GM21737 (cell line): ENCODE results near the gene TOR1B.

Experiments used
- ATAC-seq: cut with Tn5 transposase; IDR thresholded peaks from one replicate; pipeline ENCODE4 v1.9.1; 2021; ENCODE audit warnings: mild to moderate bottlenecking, moderate library complexity; ENCODE audit not compliant: unreplicated experiment

TOR1B gene

DNA sequence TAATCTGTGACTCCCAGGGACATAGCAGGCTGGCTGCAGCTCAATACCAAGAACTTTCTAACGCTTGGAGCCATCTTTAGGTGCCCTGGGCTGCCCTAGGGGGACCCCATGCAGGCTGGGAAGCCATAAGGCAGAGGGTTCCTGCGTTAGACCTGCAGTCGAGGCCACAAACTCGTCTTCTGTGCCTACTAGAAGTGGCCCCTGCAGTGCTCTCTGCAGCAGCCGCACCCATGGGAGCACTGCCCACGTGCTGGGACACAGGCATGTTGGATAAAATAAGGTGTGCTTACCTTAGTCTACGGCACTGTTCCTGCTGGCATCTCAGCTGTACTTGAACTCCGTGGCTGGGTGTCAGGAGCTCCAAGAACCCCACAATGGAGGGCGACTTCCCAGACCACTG is 9.4 kb downstream of the TOR1B start:
- no peak for ATAC-seq

DNA sequence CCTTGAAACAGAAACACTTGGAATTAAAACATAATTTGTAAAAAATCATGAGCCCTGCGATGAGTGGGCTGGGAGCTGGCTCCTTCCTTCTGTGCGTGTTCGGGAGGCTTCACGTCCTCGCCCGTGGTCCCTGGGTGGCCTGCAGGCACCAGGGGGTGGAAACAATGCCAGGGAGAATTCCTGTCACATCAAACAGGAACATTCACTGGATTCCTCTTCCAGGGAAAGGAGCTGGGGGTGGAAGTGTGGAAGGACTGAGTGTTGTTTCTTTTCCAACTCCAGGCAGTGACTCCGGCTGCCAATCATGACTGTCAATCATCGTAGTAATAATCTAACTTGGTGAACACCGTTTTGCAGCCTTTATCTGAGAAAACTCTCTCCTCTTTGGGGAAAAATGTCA is 10.7 kb downstream of the TOR1B start:
- ATAC-seq, result no peak

DNA sequence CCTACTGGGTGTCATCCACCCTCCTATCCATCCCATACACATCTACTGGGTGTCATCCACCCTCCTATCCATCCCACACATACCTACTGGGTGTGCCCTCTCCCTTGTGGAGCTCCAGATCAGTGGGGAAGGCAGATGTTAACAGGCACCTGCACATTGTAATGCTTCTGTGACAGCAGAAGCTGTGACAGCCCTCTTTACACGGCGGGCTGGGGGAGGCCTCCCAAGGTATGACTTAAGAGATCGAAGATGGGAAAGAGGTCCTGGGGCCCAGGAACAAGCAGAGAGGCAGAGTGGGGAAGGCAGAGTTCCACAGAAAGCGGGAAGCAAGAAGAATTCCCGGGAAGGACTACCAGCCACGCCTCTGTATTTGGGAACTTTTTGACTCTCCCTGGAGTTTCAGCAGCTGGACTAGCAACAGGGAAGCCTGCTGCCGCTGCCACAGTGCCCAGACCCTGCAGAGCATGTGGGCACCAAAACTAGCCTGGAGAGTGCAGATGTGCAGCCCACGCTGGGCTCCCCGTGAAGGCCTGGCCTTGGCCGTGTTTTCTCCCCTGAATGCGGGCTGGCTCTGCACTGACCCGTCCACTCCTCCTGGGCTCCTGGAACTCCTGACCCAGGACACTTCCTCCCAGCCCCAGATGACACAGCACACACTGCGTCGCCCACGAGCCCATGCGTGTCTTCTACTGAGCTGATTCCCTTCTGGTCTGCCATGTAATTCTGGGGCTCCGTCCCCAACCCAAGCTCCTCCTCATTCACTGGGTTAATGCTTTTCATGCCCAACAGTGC is 11.6 kb downstream of the TOR1B start:
- no peak for ATAC-seq

DNA sequence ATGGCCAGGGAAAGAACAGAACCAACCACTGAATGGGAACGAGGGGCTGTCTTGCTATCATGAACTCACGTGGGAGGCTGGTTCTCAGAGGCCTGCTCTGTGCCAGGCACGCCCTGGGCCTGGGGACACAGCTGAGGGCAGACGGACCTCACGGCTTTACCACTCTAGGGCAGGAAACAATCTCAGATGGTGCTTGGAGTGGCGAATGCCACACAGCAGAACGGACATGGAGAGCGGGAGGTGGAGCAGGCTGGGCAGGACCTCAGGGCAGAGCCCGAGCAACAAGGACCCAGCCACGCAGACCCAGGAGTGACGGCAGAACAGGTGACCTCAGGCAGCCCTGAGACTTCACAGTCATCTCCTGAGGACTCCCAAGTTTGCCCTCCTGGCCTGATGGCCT is 12.3 kb downstream of the TOR1B start:
- no peak for ATAC-seq

DNA sequence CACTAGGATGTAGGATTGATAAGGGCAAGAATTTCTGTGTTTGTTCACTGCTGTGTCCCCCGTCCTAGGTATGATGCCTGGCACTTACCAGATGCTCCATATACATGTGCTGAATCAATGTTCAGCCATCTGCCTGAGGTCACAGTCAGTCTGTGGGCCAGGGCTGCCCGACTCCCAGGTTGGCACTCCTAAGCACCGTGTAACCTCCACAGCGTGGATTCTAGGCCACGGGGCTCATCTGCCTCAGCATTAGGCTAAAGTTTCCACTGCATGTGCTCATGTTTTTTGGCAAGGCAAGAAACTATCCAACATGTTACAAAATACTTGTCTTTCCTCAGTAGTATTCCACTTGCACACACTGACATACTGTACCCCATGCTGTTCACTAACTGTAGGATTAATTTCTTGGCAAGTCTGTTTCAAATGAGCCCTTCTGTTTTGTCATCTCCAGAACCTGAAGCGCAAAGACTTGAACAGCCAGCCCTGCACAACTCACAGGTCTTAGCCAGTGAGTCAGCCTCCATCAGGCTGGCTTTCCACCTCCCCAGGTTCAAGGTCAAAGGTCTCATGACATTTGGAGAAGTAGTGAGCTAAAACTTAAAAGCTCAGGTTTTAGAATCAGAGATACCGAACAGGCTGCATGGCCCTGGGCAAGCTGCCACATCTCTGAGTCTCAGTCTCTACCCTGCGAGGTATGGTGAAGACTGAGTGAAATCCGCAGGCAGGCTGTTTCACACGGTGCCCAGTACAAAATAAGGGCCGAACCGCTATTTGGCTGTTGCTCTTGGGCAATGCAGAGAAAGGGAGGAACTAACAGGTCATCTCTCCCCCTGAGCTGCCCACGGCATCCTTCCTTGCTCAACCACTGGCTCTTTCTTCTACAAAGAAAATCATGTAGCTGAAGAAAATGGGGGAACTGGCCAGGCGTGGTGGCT is 13.8 kb downstream of the TOR1B start:
- no peak for ATAC-seq

DNA sequence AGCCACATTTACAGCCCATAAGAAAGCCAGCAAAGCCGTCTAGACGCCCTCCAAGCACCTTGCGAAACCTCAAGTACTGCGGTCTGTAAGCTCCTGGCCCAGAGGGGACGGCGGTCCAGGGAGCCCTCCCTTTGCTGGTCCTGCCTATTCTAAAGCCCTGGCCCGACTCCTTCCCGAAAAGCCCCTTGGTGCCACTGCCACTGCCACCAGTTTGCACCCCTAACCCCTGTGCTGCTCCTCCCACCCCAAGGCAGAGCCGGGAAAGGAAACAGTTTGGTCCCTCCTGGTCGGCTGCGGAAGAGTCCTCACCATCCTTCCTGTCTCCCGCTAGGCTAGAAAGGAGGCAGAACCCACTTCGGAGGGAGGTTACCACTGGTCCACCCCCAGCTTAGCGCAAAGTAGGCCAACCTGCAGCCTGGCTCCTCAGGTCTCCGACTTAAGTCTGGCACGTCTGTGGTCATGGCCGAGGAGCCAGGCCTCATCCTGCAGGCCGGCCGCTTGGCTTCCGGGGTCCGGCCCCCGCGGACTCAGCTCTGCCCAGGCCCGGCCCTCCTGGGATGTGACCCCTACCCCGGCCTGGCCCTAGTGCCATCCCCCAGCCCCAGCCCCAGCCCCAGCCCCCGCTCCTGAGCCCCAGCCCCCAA is 20.0 kb downstream of the TOR1B start:
- ATAC-seq, result no peak

DNA sequence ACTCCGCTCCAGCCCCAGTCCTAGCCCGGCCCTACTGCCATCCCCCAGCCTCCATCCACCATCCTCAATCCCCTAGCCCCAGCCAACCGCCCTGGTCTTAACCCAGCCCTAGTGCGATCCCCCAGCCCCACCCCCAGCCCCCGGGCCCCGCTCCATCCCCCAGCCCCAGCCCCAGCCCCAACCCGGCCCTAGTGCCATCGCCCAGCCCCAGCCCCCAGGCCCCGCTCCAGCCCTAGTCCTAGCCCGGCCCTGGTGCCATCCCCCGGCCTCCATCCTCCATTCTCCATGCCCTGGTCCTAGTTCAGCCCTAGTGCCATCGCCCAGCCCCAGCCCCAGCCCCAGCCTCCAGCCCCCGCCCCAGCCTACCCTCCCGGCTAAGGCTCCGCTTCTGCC is 20.6 kb downstream of the TOR1B start:
- no peak for ATAC-seq

DNA sequence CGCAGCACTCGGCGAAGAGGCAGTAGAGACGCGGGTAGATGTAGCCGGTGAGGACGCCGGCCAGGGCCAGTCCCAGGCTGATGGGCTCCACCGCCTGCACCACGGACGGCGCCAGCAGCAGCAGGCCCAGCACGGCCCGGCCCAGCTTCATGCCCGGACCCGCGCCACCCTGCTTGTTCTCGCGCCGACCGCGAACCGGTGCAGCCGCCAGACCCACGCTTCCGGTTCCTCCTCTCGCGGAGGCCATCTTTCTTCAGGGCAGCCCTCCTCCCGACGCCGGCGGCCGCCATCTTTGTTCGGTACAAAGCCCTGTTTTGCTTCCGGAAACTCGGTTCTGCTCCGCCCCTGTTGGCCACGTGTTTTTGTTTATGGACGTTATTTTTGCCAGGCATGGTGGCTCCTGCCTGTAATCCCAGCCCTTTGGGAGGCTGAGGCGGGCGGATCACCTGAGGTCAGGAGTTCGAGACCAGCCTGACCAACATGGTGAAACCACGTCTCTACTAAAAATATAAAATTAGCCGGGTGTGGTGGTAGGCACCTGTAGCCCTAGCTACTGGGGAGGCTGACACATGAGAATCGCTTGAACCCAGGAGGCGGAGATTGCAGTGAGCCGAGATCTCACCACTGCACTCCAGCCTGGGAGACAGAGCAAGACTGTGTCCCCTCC is 21.1 kb downstream of the TOR1B start, which contains the start of gene TOR1A:
Gene TOR1A (minus strand): TSS at position 202 of the 667 bp plus-strand sequence. CDS start 51 bp downstream, at position 151.
- peak; percentile 79 for ATAC-seq

DNA sequence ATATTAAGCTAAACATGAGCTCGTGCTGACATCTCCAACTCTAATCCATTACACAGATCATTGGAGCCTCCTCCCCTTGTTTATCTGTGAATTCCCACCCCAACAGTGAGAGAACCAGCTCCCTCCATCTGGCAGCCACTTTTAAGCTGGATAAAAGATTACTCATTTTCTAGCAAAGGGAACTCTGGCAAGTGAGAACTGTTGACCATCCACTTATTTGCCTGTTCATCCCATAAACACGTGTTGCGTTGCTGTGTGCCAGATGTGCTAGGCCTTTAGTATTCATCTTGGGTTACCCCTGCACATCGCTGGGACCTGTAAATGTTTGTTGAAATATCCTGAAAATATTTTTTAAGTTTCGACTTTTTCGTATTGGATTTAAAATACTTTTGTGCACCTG is 23.4 kb downstream of the TOR1B start:
- ATAC-seq, result no peak

DNA sequence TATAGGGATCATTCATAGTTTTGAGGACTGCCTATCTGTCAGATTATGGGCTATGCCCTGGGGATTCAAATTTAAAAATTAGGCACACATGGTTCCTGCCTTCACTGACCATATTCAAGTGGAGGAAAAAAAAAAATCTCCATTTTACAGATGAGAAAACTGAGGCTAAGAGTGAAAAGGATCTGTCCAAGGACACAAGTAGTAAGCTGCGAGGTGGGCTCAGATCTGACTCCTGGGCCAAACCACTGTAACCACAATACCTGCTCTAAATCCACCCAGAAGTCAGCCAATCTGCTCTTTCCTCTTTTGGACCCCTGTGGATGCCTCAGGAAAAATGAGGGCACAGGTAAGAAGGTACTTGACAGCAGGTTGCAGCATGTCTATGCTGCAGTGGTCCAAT is 23.8 kb downstream of the TOR1B start:
- ATAC-seq, result no peak

DNA sequence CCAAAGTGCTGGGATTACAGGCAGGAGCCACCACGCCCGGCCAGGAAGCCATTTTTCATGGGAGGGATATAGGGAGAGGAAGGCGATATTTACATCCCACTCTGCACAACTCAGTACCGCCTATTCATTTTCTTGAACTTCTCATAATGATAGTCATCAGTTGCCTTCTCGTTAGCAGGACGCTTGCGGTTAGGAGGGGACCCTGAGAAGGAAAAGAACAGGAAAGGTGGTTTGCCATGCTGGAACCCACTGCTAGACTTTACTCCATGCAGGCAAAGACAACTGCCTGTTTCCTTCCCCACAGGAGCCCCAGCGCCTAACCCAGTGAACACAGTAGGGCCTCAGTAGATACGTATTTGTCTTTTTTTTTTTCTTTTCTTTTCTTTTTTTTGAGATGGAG is 25.1 kb downstream of the TOR1B start:
- ATAC-seq, result no peak

DNA sequence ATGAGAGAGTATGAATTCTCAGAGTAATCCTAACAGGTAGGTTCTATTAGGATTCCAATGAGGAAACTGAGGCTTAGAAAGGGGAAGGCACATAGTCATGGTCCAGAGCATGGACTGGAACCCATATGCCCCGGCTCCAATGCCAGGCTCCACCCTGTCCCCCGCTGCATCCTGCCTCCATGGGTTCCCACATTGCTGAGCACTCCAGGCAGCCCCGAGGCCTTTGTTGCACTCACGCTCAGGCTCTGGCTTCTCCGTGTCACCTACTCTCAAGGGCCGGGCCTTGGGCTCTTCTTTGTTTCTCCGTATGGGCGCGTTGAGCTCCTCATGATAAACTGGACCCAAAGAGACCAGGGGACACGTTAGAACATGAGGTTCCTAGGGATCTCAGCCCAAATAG is 26.0 kb downstream of the TOR1B start:
- no peak for ATAC-seq

DNA sequence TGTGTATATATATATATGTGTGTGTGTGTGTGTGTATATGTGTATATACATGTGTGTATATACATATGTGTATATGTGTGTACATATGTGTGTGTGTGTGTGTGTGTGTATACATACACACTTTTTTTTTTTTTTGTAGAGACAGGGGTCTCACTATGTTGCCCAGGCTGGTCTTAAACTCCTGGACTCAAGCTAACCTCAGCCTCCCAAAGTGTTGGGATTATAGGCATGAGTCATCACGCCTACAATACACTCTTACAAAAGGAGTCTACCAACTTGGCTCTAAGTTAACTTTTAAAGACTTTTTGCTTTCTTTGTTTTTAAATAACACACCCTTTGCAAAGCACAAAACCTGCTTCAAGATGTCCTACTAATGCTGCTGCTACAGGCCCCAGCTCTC is 30.0 kb downstream of the TOR1B start:
- no peak for ATAC-seq

DNA sequence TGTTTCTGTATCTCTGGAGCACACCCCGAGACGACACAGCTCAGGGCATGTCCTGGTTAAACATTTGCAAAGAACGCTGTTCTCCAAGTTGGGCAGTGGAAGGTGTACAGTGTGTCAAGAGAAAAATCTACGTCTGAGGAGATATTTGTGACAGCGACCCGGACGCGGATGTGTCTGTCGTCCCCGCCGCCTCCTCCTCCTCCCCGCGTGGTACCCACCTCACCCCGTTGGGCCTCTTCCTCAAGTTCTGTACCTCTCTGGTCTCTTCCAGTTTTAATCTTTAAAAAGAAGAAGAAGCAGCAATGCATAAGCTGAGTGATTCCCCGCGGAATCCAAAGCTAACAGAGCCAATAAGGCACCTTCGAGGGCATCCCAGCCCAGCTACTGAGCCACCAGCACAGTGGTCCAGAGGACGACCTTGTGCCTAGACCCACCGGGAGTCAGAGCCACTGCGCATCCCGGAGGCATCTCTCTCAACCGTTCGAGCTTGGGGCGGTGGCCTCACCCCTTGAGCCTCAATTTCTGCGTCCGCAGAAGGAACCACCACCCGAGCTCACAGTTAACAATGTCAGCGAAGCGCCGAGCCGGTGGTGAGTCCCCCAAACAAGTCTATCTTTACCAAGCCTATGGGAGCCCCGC is 31.6 kb downstream of the TOR1B start:
- peak; percentile 11 for ATAC-seq

DNA sequence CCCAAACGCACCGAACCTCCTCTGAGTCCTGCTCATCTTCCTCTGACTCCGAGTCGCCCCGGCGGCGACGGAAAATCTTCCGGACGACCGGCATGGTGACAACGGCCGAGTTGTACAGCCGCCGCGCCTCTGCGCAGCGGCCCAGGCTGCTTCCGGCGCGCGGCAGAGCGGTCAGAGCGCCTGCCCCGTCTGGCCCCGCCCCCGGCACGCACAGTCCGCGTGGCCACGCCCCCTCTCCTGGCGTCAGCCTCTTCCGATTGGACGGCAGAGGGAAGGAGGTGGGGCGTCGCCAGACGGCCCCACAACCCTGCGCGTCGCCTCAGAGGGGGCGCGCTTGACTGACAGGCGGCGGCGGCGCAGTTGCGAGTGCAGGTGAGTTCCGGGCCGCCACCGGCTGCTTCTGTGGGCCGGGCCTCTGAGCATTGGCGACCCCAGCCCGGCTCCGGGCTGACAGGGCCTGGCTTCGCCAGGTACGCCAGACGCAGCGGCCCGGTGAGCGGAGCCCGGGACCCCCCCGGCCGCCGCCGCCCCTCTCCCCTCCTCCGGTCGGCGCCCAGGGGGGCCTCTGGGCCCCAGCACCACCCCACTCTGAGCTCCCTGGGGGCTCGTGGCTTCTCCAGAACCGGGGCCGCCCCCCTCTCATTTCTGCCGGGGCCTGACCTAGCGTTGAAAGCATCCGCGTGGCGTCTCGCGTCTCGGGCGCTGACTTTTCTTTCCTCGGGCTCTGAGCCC is 32.3 kb downstream of the TOR1B start, which contains the start of the genes C9orf78 and USP20:
Gene C9orf78 (minus strand): TSS at position 148 of the 732 bp plus-strand sequence. CDS start 54 bp downstream, at position 94.
Gene USP20 (plus strand): TSS at position 331 of the 732 bp plus-strand sequence. CDS start 17,098 bp downstream, outside the sequence.
- ATAC-seq, result peak; percentile 92

DNA sequence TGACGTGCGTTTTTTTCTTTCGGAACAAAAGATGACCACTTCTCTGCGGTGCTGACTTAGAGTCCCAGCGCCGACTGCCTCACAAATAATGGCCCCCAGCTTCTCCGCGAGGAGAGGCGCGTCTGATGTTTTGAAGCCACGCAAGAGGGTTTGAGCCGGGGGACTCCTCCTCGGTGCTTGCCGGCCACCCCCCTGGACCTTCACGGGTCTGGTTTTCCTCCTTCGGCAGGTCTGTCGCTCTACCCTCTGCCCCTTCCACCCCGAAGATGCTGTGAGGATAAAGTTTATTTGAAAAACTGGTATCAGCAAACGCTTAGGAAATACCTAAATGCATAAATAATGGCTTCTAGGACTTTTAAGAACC is 32.9 kb downstream of the TOR1B start:
- no peak for ATAC-seq

DNA sequence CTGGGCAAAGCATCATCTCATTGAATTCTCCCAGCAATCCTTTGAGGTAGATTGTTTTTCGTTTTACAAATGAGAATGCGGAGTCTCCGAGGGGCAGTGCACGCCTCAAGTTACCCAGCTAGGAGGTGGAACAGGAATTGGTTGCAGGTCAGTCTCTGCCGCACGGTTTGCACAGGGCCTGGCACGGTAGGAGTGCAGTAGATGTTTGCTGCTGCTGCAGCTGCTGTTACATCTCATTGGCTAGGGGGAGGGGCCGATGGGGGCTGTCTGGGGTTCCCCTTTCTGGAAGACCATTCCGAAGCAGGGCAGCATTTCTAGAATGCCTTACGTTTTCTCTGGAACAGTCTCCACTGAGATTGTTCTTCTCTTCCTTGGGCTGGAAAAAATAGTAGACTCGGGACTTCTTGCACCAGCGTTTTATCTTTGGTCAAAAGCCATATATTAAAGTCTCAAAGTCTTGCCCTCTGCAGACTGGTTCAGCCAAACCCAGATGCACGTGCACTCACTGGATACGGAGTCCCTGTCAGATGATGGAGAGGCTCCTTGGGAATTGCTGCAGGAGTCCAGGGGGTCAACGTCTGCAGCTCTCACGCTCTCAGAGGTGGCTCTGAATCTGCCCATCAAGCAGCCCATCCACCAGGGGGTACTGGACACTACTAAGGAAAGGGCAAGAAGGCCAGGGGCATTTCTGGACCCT is 33.5 kb downstream of the TOR1B start:
- no peak for ATAC-seq

DNA sequence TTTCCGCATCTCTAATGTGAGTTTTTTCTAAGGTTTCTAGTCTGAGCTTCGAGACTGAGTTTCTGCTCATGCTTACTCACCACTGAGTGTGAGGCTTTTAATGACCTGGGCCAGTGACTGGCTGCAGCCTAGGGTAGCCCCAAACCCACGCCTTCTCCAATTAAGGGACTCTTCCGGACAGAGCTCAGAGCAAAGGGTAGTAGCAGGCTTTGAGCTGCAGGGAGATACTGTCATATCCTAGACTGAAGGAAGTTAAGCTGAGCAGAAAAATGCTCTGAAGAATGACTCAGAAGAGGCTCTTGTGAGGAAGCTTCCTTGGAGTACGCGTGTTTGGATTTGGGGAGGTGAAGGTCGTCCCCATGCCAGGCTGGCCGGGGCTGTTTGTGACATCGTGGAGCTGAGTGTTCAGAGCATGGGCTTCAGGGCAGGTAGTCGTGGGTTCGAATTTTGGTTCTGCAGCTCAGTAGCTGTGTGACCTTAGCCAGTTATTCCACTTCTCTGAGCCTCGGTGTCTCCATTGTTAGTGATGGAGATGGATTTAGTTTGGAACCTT is 35.8 kb downstream of the TOR1B start:
- no peak for ATAC-seq
